ENCODE measurements around the gene ZBTB46. TPM values are rescaled to one million over a fixed set of nuclear protein-coding genes. Genes with fewer than 3 reads are reported as not detected.
"Not testable (repeated sequence)": the region's sequence is repeated elsewhere in the genome, so short reads cannot be mapped to it uniquely, and the experiment has no call there.

Gene ZBTB46
- polyA plus RNA-seq: 1 to 10 TPM in 1 of 2 donors, under 1 TPM in 1; 0.68 to 1.0 TPM

- 1 to 2% methylated on average over 27 to 147 of the region's 147 CpGs for WGBS, 2 donors
- peaks cover 0 to 5% of the 10 kb centered on the region in 2 donors for H3K27me3 ChIP-seq (ENCODE audit: control insufficient read depth in 1 of 2, insufficient read depth in 2 of 2, low read length in 2 of 2)
These were observed at the start of gene ZBTB46 for GRCh38 chr20:63830841-63831588. TSS of gene ZBTB46 (minus strand) at chr20:63831264. CDS start at chr20:63790757, 40,507 bp downstream.

GRCh38 chr20:63878899-63879663, 48.0 kb upstream of the ZBTB46 start:
- Histone ChIP-seq H3K36me3 (ENCODE audit: control insufficient read depth in 2 of 2, insufficient read depth in 2 of 2, low read length in 1 of 2) (peaks cover 18 to 59% of the 10 kb centered on the region in 2 donors), H3K4me1 (ENCODE audit: control insufficient read depth in 2 of 2, insufficient read depth in 2 of 2, low read length in 1 of 2) (peaks cover 0 to 9% of the 10 kb centered on the region in 2 donors)
- 91% methylated on average over 14 of the region's 14 CpGs for WGBS, 2 donors

More at GRCh38 chr20:63830841-63831588, at the start of gene ZBTB46:
- Histone ChIP-seq H3K4me3 (ENCODE audit: low read depth in 1 of 2, low read length in 2 of 2) (peak within 1 kb of the TSS; percentile 55 to 72), H3K27ac (ENCODE audit: low read depth in 2 of 2, low read length in 1 of 2) (peak within 1 kb of the TSS; percentile 48 to 62), H3K4me1 (ENCODE audit: control insufficient read depth in 2 of 2, insufficient read depth in 2 of 2, low read length in 1 of 2) (peaks cover 0 to 3% of the 10 kb centered on the region in 2 donors), H3K36me3 (ENCODE audit: control insufficient read depth in 2 of 2, insufficient read depth in 2 of 2, low read length in 1 of 2) (no peaks in the 10 kb centered on the region), H3K9me3 (ENCODE audit: control insufficient read depth in 2 of 2, insufficient read depth in 1 of 2, low read depth in 1 of 2, low read length in 1 of 2) (no peaks in the 10 kb centered on the region)

GRCh38 chr20:63877755-63878470, 46.8 kb upstream of the ZBTB46 start:
- peaks cover 8 to 52% of the 10 kb centered on the region in 2 donors for H3K36me3 ChIP-seq (ENCODE audit: control insufficient read depth in 2 of 2, insufficient read depth in 2 of 2, low read length in 1 of 2)

More at GRCh38 chr20:63878899-63879663, 48.0 kb upstream of the ZBTB46 start:
- Histone ChIP-seq H3K4me3 (ENCODE audit: low read depth in 1 of 2, low read length in 2 of 2) (no peak overlapping the region), H3K27ac (ENCODE audit: low read depth in 2 of 2, low read length in 1 of 2) (no peak overlapping the region), H3K27me3 (ENCODE audit: control insufficient read depth in 1 of 2, insufficient read depth in 2 of 2, low read length in 2 of 2) (no peaks in the 10 kb centered on the region), H3K9me3 (ENCODE audit: control insufficient read depth in 2 of 2, insufficient read depth in 1 of 2, low read depth in 1 of 2, low read length in 1 of 2) (no peaks in the 10 kb centered on the region)

GRCh38 chr20:63876489-63877036, 45.5 kb upstream of the ZBTB46 start:
- Histone ChIP-seq H3K27me3 (ENCODE audit: control insufficient read depth in 1 of 2, insufficient read depth in 2 of 2, low read length in 2 of 2) (no peaks in the 10 kb centered on the region), H3K9me3 (ENCODE audit: control insufficient read depth in 2 of 2, insufficient read depth in 1 of 2, low read depth in 1 of 2, low read length in 1 of 2) (no peaks in the 10 kb centered on the region), H3K4me1 (ENCODE audit: control insufficient read depth in 2 of 2, insufficient read depth in 2 of 2, low read length in 1 of 2) (peaks cover 0 to 6% of the 10 kb centered on the region in 2 donors), H3K36me3 (ENCODE audit: control insufficient read depth in 2 of 2, insufficient read depth in 2 of 2, low read length in 1 of 2) (peaks cover 7 to 44% of the 10 kb centered on the region in 2 donors), H3K4me3 (ENCODE audit: low read depth in 1 of 2, low read length in 2 of 2) (no peak overlapping the region), H3K27ac (ENCODE audit: low read depth in 2 of 2, low read length in 1 of 2) (no peak overlapping the region)
- 92 to 93% methylated on average over 19 of the region's 19 CpGs for WGBS, 2 donors

More at GRCh38 chr20:63877755-63878470, 46.8 kb upstream of the ZBTB46 start:
- Histone ChIP-seq H3K27me3 (ENCODE audit: control insufficient read depth in 1 of 2, insufficient read depth in 2 of 2, low read length in 2 of 2) (no peaks in the 10 kb centered on the region), H3K27ac (ENCODE audit: low read depth in 2 of 2, low read length in 1 of 2) (no peak overlapping the region), H3K9me3 (ENCODE audit: control insufficient read depth in 2 of 2, insufficient read depth in 1 of 2, low read depth in 1 of 2, low read length in 1 of 2) (no peaks in the 10 kb centered on the region), H3K4me1 (ENCODE audit: control insufficient read depth in 2 of 2, insufficient read depth in 2 of 2, low read length in 1 of 2) (peaks cover 0 to 8% of the 10 kb centered on the region in 2 donors), H3K4me3 (ENCODE audit: low read depth in 1 of 2, low read length in 2 of 2) (no peak overlapping the region)
- 93 to 94% methylated on average over 32 of the region's 32 CpGs for WGBS, 2 donors

GRCh38 chr20:63874241-63874640, 43.2 kb upstream of the ZBTB46 start:
- 86 to 89% methylated on average over 7 of the region's 7 CpGs for WGBS, 2 donors
- peaks cover 7 to 44% of the 10 kb centered on the region in 2 donors for H3K36me3 ChIP-seq (ENCODE audit: control insufficient read depth in 2 of 2, insufficient read depth in 2 of 2, low read length in 1 of 2)
- not testable (repeated sequence) for H3K4me3 ChIP-seq (ENCODE audit: low read depth in 1 of 2, low read length in 2 of 2); H3K27ac ChIP-seq (ENCODE audit: low read depth in 2 of 2, low read length in 1 of 2); H3K4me1 ChIP-seq (ENCODE audit: control insufficient read depth in 2 of 2, insufficient read depth in 2 of 2, low read length in 1 of 2); H3K27me3 ChIP-seq (ENCODE audit: control insufficient read depth in 1 of 2, insufficient read depth in 2 of 2, low read length in 2 of 2); H3K9me3 ChIP-seq (ENCODE audit: control insufficient read depth in 2 of 2, insufficient read depth in 1 of 2, low read depth in 1 of 2, low read length in 1 of 2)

GRCh38 chr20:63873477-63873971, 42.5 kb upstream of the ZBTB46 start:
- H3K27ac ChIP-seq (ENCODE audit: low read depth in 2 of 2, low read length in 1 of 2): peak overlapping the region; percentile 58 to 73
- WGBS, 2 donors: 55 to 62% methylated on average over 14 of the region's 14 CpGs
- H3K27me3 ChIP-seq (ENCODE audit: control insufficient read depth in 1 of 2, insufficient read depth in 2 of 2, low read length in 2 of 2): no peaks in the 10 kb centered on the region
- H3K4me3 ChIP-seq (ENCODE audit: low read depth in 1 of 2, low read length in 2 of 2): no peak overlapping the region
- H3K36me3 ChIP-seq (ENCODE audit: control insufficient read depth in 2 of 2, insufficient read depth in 2 of 2, low read length in 1 of 2): peaks cover 8 to 43% of the 10 kb centered on the region in 2 donors
- H3K4me1 ChIP-seq (ENCODE audit: control insufficient read depth in 2 of 2, insufficient read depth in 2 of 2, low read length in 1 of 2): peaks cover 0 to 6% of the 10 kb centered on the region in 2 donors
- H3K9me3 ChIP-seq (ENCODE audit: control insufficient read depth in 2 of 2, insufficient read depth in 1 of 2, low read depth in 1 of 2, low read length in 1 of 2): no peaks in the 10 kb centered on the region

- Histone ChIP-seq H3K4me3 (ENCODE audit: low read depth in 1 of 2, low read length in 2 of 2) (no peak overlapping the region), H3K27ac (ENCODE audit: low read depth in 2 of 2, low read length in 1 of 2) (no peak overlapping the region), H3K4me1 (ENCODE audit: control insufficient read depth in 2 of 2, insufficient read depth in 2 of 2, low read length in 1 of 2) (peaks cover 0 to 7% of the 10 kb centered on the region in 2 donors), H3K36me3 (ENCODE audit: control insufficient read depth in 2 of 2, insufficient read depth in 2 of 2, low read length in 1 of 2) (peaks cover 2 to 17% of the 10 kb centered on the region in 2 donors), H3K27me3 (ENCODE audit: control insufficient read depth in 1 of 2, insufficient read depth in 2 of 2, low read length in 2 of 2) (no peaks in the 10 kb centered on the region), H3K9me3 (ENCODE audit: control insufficient read depth in 2 of 2, insufficient read depth in 1 of 2, low read depth in 1 of 2, low read length in 1 of 2) (no peaks in the 10 kb centered on the region)
- 91 to 94% methylated on average over 5 of the region's 5 CpGs for WGBS, 2 donors
These were observed 37.2 kb upstream of the ZBTB46 start for GRCh38 chr20:63868264-63868663.

- not testable (repeated sequence) for H3K27me3 ChIP-seq (ENCODE audit: control insufficient read depth in 1 of 2, insufficient read depth in 2 of 2, low read length in 2 of 2); H3K9me3 ChIP-seq (ENCODE audit: control insufficient read depth in 2 of 2, insufficient read depth in 1 of 2, low read depth in 1 of 2, low read length in 1 of 2); H3K27ac ChIP-seq (ENCODE audit: low read depth in 2 of 2, low read length in 1 of 2)
- WGBS, 2 donors: 94 to 96% methylated on average over 13 of the region's 13 CpGs
- peaks cover 0 to 10% of the 10 kb centered on the region in 2 donors for H3K4me1 ChIP-seq (ENCODE audit: control insufficient read depth in 2 of 2, insufficient read depth in 2 of 2, low read length in 1 of 2)
- peaks cover 2 to 20% of the 10 kb centered on the region in 2 donors for H3K36me3 ChIP-seq (ENCODE audit: control insufficient read depth in 2 of 2, insufficient read depth in 2 of 2, low read length in 1 of 2)
- peak overlapping the region in 1 of 2 donors; percentile 5 for H3K4me3 ChIP-seq (ENCODE audit: low read depth in 1 of 2, low read length in 2 of 2)
These were observed 36.0 kb upstream of the ZBTB46 start for GRCh38 chr20:63867042-63867441.
